GM18867 (cell line): Measurements from ENCODE around the gene VSNL1.

ENCODE experiments used
- ATAC-seq: cut with Tn5 transposase; IDR thresholded peaks from one replicate; pipeline ENCODE4 v1.9.1; 2021; ENCODE audit warnings: mild to moderate bottlenecking, moderate library complexity; ENCODE audit not compliant: unreplicated experiment

The VSNL1 gene

DNA sequence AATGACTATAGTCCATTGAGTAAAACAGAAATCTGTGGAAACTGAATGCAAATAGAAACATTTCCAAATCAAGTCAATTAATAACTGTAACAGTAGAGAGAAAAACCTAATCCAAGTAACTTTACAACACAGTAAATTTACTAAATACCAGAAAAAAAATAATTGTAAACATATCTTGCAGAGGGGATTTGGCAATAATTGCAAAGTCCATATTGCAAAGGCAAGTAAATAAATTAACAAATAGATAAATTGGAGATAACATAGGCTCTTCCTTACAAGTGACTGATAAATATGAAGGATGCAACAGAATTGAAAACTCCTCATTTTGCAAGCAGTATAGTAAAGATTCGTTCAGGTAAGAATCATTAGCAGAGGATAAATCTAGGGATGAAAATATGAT, 148.1 kb downstream of the VSNL1 start:
- no peak for ATAC-seq

DNA sequence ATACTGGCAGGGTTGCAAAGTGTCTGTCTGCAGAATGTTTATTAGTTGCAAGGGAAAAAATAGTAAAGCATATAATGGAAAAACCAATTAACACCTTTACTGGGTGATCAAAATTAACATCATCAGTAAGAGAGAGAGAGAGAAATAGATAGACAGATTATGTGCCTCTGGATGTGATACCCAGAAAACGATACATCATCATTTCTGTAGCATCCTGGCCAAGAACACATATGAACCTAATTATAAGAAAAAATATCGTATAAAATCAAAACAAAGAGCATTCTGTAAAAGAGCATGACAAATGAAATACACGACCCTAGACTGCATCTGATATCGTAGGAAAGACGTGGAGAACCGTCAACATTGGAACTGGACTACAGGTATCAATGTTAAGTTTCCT, 148.5 kb downstream of the VSNL1 start:
- ATAC-seq = no peak

DNA sequence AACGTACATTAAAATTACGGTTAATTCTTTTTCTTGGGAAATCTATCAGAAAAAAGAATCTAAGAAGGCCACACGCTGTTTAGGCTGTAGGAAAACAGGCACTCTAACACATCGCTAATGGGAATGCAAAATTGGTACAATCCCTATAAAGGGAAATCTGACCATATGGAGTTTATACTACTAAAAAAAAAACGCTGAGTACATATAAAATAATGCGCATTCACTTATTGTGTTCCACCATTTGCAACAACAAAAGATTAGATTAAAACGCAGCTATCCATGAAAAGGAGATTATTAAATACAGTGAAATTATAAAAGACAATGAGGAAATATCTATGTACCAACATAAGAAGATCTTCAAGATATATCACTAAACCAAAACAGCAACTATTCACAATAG, 150.3 kb downstream of the VSNL1 start:
- ATAC-seq = no peak
